Central memory CD8-positive, alpha-beta T cell (primary cell): ENCODE results near the gene ICOS.
"Not testable (repeated sequence)": the region's sequence is repeated elsewhere in the genome, so short reads cannot be mapped to it uniquely, and the experiment has no call there.

Experiments used
- ATAC-seq: fragments of 150-1000 bp; cut with Tn5 transposase; replicated peaks from 2 replicates; pipeline ENCODE4 v1.10.0; 2022; ENCODE audit warnings: mild to moderate bottlenecking, moderate FRiP score, moderate number of reproducible peaks; ENCODE audit not compliant: poor library complexity, severe bottlenecking; ENCODE audit errors: extremely low read depth
- DNase-seq, 2 donors: peaks; one replicate each; pipeline ENCODE4 v3.0.0; 2021; ENCODE audit warnings: low spot score in 2 of 2
- H3K27ac Mint-ChIP-seq: one replicate; pipeline ENCODE4 v1.8.0; 2022; ENCODE audit warnings: low read depth, mild to moderate bottlenecking, moderate library complexity, mixed read lengths
- H3K27me3 Mint-ChIP-seq: one replicate; pipeline ENCODE4 v1.8.0; 2022; ENCODE audit warnings: mixed read lengths
- H3K36me3 Mint-ChIP-seq: one replicate; pipeline ENCODE4 v1.8.0; 2022; ENCODE audit warnings: mild to moderate bottlenecking, moderate library complexity, mixed read lengths; ENCODE audit not compliant: insufficient read depth
- H3K4me1 Mint-ChIP-seq: one replicate; pipeline ENCODE4 v1.8.0; 2022; ENCODE audit warnings: mixed read lengths
- H3K4me3 Mint-ChIP-seq: one replicate; pipeline ENCODE4 v1.8.0; 2022; ENCODE audit warnings: mild to moderate bottlenecking, moderate library complexity, mixed read lengths
- H3K9me3 Mint-ChIP-seq: one replicate; pipeline ENCODE4 v1.8.0; 2022; ENCODE audit warnings: mixed read lengths

The ICOS gene

GRCh38 chr2:203959265-203959664 is 22.7 kb downstream of the ICOS start:
- Mint-ChIP-seq H3K4me1 (peaks cover 35% of the 10 kb centered on the region), H3K4me3 (no peak overlapping the region), H3K27me3 (no peaks in the 10 kb centered on the region), H3K9me3 (no peaks in the 10 kb centered on the region), H3K36me3 (peaks cover 53% of the 10 kb centered on the region), H3K27ac (peak overlapping the region; percentile 1)
- DNase-seq (no peak), ATAC-seq (no peak)

- ATAC-seq (no peak), DNase-seq (no peak)
- Mint-ChIP-seq H3K27me3 (no peaks in the 10 kb centered on the region), H3K36me3 (peaks cover 51% of the 10 kb centered on the region), H3K4me3 (no peak overlapping the region), H3K9me3 (no peaks in the 10 kb centered on the region), H3K4me1 (peaks cover 31% of the 10 kb centered on the region), H3K27ac (no peak overlapping the region)
These were observed 23.1 kb downstream of the ICOS start for GRCh38 chr2:203959672-203960071.

GRCh38 chr2:203960811-203961210 is 24.2 kb downstream of the ICOS start:
- Mint-ChIP-seq H3K36me3 (peaks cover 46% of the 10 kb centered on the region), H3K27ac (no peak overlapping the region), H3K27me3 (no peaks in the 10 kb centered on the region), H3K9me3 (no peaks in the 10 kb centered on the region), H3K4me1 (peaks cover 23% of the 10 kb centered on the region), H3K4me3 (no peak overlapping the region)
- DNase-seq (no peak), ATAC-seq (no peak)

- not testable (repeated sequence) for H3K27me3 Mint-ChIP-seq, H3K4me3 Mint-ChIP-seq, H3K9me3 Mint-ChIP-seq, ATAC-seq, H3K36me3 Mint-ChIP-seq, DNase-seq, H3K27ac Mint-ChIP-seq
- peaks cover 20% of the 10 kb centered on the region for H3K4me1 Mint-ChIP-seq
These were observed 28.6 kb downstream of the ICOS start for GRCh38 chr2:203965190-203965589.

- no peak overlapping the region for H3K4me3 Mint-ChIP-seq
- no peak overlapping the region for H3K27ac Mint-ChIP-seq
- H3K4me1 Mint-ChIP-seq, result peaks cover 4% of the 10 kb centered on the region
- DNase-seq (no peak), ATAC-seq (no peak)
- no peaks in the 10 kb centered on the region for H3K27me3 Mint-ChIP-seq
- H3K36me3 Mint-ChIP-seq, result no peaks in the 10 kb centered on the region
- H3K9me3 Mint-ChIP-seq, result no peaks in the 10 kb centered on the region
These were observed 34.7 kb downstream of the ICOS start for GRCh38 chr2:203971251-203971650.

- no peak overlapping the region for H3K27ac Mint-ChIP-seq
- H3K36me3 Mint-ChIP-seq, result no peaks in the 10 kb centered on the region
- H3K9me3 Mint-ChIP-seq, result no peaks in the 10 kb centered on the region
- no peaks in the 10 kb centered on the region for H3K27me3 Mint-ChIP-seq
- no peak overlapping the region for H3K4me3 Mint-ChIP-seq
- no peaks in the 10 kb centered on the region for H3K4me1 Mint-ChIP-seq
- DNase-seq, result no peak
- ATAC-seq, result no peak
These were observed 35.5 kb downstream of the ICOS start for GRCh38 chr2:203972066-203972465.

GRCh38 chr2:203973000-203973399 is 36.4 kb downstream of the ICOS start:
- no peaks in the 10 kb centered on the region for H3K36me3 Mint-ChIP-seq
- no peaks in the 10 kb centered on the region for H3K9me3 Mint-ChIP-seq
- H3K27ac Mint-ChIP-seq, result peak overlapping the region; percentile 17
- no peaks in the 10 kb centered on the region for H3K27me3 Mint-ChIP-seq
- ATAC-seq (no peak), DNase-seq (no peak)
- no peaks in the 10 kb centered on the region for H3K4me1 Mint-ChIP-seq
- H3K4me3 Mint-ChIP-seq, result no peak overlapping the region

- Mint-ChIP-seq H3K27ac (no peak overlapping the region), H3K27me3 (no peaks in the 10 kb centered on the region), H3K4me3 (no peak overlapping the region), H3K9me3 (no peaks in the 10 kb centered on the region), H3K36me3 (no peaks in the 10 kb centered on the region), H3K4me1 (no peaks in the 10 kb centered on the region)
- ATAC-seq (no peak), DNase-seq (no peak)
These were observed 37.1 kb downstream of the ICOS start for GRCh38 chr2:203973676-203974075.

- Mint-ChIP-seq H3K27ac (no peak overlapping the region), H3K9me3 (no peaks in the 10 kb centered on the region), H3K27me3 (no peaks in the 10 kb centered on the region), H3K4me1 (no peaks in the 10 kb centered on the region), H3K36me3 (no peaks in the 10 kb centered on the region), H3K4me3 (no peak overlapping the region)
- DNase-seq (no peak), ATAC-seq (no peak)
These were observed 39.3 kb downstream of the ICOS start for GRCh38 chr2:203975912-203976311.

GRCh38 chr2:203982276-203982675 is 45.7 kb downstream of the ICOS start:
- H3K4me3 Mint-ChIP-seq, result no peak overlapping the region
- H3K4me1 Mint-ChIP-seq, result peaks cover 1% of the 10 kb centered on the region
- H3K36me3 Mint-ChIP-seq, result no peaks in the 10 kb centered on the region
- ATAC-seq (no peak), DNase-seq (no peak)
- no peak overlapping the region for H3K27ac Mint-ChIP-seq
- H3K9me3 Mint-ChIP-seq, result no peaks in the 10 kb centered on the region
- no peaks in the 10 kb centered on the region for H3K27me3 Mint-ChIP-seq

GRCh38 chr2:203983064-203983715 is 46.6 kb downstream of the ICOS start:
- H3K36me3 Mint-ChIP-seq, result no peaks in the 10 kb centered on the region
- H3K9me3 Mint-ChIP-seq, result no peaks in the 10 kb centered on the region
- H3K4me3 Mint-ChIP-seq, result no peak overlapping the region
- peaks cover 5% of the 10 kb centered on the region for H3K4me1 Mint-ChIP-seq
- H3K27ac Mint-ChIP-seq, result no peak overlapping the region
- ATAC-seq, result no peak
- no peaks in the 10 kb centered on the region for H3K27me3 Mint-ChIP-seq
- no peak for DNase-seq

- not testable (repeated sequence) for ATAC-seq
These were observed 49.4 kb downstream of the ICOS start for GRCh38 chr2:203985978-203986377.

GRCh38 chr2:203987959-203988358 is 51.4 kb downstream of the ICOS start:
- no peak for DNase-seq
- H3K27me3 Mint-ChIP-seq, result no peaks in the 10 kb centered on the region
- no peaks in the 10 kb centered on the region for H3K9me3 Mint-ChIP-seq
- H3K4me3 Mint-ChIP-seq, result no peak overlapping the region
- H3K36me3 Mint-ChIP-seq, result no peaks in the 10 kb centered on the region
- ATAC-seq, result no peak
- H3K4me1 Mint-ChIP-seq, result peaks cover 5% of the 10 kb centered on the region
- H3K27ac Mint-ChIP-seq, result no peak overlapping the region

More at GRCh38 chr2:203985978-203986377, 49.4 kb downstream of the ICOS start:
- H3K27me3 Mint-ChIP-seq, H3K4me1 Mint-ChIP-seq, H3K27ac Mint-ChIP-seq, H3K9me3 Mint-ChIP-seq, DNase-seq, H3K36me3 Mint-ChIP-seq, H3K4me3 Mint-ChIP-seq: not testable (repeated sequence)
